COLO668 (cell line): ENCODE results near the gene GADD45B.
"Not testable (repeated sequence)": the region's sequence is repeated elsewhere in the genome, so short reads cannot be mapped to it uniquely, and the experiment has no call there.

Experiments used
- DNase-seq: peaks from one replicate; lab custom pipeline; 2025; ENCODE audit not compliant: unreplicated experiment; lab: John Stamatoyannopoulos, UW

Gene GADD45B

DNA sequence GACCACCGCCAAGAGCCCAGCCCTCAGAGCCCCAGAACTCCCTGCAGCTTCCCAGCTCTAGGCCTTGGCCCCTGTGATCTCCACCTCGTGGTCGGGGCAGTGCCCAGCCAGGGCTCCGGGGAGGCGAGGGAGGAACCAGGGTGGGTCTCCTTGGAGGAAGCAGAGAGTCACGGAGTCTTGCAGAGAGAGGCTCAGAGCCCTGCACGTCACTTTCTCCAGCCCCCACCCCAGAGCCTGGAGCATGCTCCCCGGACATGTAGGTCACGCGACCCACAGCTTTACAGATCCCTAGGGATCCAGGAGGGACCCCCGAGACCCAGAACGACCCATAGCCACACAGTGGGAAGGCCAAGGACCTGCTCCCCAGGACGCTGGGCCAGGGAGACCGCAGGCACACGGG, 11.9 kb downstream of the GADD45B start:
- no peak for DNase-seq

DNA sequence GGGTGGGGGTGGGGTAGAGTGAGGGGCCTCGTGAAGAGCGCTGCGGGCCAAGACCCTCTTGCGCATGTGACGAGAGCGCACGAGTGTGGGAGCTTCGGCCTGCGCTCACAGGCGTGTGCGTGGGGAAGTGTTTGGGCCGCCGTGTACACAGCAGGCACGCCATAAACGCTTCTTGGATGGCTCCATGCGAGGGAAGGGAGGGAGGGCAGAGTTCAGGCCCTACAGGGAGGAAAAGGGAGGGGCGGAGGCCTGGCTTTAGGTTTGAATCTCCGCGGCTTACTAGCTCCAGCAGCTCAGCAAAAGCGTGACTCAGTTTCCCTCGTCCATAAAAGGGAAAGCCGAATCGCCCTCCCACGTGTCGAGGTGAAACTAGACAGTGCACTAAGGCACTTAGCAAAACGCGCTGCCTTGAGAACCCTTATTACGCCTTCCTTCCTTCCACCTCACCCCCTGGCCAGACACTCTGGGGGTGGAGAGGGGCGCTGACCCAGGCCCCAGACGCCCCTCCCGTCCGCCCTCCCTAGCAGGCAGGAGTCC, 12.5 kb downstream of the GADD45B start:
- DNase-seq: no peak

DNA sequence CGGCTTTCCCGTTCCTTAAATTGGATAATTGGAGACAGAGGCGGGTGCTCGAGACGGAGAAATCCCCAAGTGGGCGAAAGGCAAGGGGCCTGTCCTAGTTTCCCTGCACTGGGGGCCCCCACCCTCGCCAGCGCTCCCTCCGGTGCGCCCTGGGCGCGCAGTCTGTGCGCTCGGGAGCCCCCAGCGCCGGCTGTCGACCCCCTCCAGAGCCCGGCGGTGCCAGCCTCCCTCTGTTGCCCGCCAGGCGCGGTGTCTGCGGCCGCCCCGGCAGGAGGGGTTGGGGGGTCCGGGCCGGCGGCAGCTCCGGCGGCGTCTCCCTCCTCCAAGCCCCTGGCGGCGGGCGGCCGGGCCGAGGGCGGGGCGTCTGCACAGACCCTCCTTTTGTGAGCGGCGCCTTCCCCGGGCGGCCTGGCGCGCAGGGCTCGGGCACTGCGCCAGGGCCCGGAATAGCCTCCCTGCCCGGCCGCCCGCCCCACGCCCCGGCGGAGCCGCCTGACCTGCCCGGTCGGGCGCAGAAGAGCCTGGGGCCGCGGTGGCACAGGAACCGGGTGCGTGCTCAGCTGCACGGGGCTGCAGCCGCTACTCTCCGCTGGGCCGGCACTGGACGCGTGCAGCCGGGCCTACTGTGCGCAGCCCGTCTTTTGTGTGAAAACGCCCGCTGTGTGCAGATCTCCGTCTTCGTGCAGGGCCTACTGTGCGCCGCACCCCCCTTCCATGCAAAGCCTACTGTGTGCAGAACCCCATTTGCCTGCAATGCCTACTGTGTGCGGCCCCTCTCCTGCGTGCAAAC, 13.2 kb downstream of the GADD45B start:
- peak; percentile 72 for DNase-seq

DNA sequence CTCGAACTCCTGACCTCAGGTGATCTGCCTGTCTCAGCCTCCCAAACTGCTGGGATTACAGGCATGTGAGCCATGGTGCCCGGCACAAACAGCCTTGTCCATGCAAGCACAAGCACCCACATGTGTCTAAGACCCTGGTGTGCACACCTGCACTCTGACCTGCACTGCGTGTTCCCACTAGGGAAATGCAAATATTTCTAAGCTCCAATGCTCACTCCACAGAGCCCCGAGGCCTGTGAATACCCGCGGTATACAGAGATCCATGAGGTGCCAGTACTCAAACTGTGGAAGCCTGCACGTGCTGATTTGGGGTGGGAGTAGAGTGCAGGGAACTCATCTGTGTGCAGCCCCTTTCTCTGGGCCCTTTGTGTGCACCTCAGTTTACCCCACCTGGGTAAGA, 14.7 kb downstream of the GADD45B start:
- DNase-seq: no peak

DNA sequence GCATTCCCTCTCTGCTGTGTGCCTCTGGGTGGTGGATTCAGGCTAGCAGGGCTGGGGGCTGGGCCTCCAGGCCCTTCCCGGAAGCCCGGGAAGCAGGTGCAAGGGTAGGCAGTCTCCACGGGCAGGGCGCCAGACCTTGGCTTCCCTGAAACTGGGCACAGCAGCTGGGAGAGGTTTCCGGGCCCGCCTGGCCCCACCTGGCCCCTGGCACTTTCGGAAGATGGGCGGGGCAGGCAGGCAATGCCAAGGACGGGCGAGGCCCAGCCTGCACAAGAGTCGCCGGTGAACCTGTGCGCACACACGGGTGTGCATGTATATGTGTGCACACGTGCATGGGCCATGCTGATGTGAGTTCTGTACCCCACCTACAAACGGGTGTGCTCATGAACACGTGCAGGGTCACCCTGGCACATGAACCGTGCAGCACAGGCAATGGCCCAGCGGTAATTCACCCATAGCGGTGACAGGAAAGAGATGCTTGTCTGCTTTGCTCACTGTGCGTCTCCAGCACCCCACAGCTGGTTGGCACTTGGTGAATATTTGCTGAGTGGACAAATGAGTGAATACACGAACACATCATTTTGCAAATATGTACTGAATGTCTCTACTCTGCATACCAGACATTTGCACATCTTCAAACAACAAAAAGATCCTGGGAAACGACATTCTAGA, 15.3 kb downstream of the GADD45B start:
- peak; percentile 93 for DNase-seq

DNA sequence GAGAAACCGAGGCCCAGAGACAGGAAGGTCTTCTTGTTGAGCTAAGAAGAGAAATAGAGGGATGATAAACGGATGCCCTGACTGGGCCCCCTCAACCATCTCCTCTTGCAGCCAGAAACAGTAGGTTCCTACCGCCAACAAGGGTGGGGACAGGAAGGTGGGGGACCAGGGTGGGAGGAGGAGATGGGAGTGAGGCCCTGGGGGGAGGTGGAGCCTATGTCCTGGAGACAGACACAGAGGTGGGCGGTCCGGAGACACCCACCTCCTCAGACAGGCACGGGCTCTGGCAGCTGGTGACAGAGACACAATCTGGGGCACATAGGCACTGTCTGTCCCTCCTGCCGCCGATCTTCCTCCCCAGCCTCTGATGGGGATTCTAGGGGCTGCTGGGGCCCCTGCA, 16.9 kb downstream of the GADD45B start:
- DNase-seq: no peak

DNA sequence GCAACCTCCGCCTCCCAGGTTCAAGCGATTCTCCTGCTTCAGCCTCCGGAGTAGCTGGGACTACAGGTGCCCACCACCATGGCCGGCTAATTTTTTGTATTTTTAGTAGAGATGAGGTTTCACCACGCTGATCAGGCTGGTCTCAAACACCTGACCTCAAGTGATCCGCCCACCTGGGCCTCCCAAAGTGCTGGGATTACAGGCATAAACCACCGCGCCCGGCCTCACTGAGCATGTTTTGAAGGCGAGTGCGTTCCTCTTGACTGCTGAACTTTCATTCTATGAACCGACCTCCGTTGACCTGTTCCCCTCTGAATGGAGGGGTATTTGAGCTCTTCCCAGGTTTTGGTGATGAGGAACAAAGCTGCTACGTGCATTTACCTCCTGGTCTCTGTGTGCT, 17.5 kb downstream of the GADD45B start:
- DNase-seq: not testable (repeated sequence)

DNA sequence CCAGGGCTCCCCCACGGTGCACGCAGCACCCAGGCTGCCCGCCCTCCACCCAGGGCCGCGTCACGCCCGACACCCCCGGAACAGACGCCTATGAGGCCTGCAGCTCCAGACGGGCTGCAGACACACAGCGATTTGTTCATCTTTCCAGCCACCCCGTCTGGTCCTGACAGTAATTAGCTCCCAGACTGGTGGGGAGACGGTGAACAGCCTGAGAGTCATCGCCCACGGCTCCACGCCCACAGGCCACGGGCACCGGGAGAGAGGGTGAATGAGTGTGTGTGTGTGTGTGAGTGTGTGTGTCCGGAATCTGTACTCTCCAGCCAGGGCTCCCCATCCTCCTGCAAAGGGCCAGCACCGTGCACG, 18.1 kb downstream of the GADD45B start:
- no peak for DNase-seq

DNA sequence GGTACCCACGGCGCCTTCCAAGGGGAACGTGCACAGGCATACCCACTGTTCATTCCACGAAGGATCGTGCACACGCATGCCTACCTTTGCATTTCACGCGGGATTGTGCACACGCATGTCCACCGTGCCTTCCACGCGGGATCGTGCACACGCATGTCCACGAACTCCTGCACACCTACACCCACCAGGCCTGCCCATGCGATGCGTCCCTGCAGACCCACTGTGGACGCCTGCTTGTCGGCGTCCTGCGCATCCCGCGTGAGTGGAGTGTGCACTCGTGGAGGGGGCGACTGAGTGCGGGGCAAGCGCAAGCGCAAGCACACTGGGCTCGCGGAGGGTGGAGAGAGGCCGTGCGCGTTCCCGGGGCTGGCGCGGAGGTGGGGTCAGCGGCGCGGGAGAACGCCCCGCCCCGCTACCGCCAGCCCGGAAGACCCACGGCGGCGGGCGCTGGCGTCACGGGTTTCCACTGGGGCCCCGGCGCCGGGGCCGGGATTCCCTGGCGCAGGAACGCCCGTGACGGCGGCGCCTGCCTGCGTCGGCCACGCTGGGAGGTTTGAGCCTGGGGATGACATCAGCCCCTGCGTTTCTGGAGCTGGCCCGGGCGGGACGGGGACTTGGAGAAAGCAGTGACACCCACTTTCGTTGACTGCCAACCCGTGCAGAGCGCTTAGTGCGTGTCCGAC, 18.7 kb downstream of the GADD45B start:
- peak; percentile 64 for DNase-seq

DNA sequence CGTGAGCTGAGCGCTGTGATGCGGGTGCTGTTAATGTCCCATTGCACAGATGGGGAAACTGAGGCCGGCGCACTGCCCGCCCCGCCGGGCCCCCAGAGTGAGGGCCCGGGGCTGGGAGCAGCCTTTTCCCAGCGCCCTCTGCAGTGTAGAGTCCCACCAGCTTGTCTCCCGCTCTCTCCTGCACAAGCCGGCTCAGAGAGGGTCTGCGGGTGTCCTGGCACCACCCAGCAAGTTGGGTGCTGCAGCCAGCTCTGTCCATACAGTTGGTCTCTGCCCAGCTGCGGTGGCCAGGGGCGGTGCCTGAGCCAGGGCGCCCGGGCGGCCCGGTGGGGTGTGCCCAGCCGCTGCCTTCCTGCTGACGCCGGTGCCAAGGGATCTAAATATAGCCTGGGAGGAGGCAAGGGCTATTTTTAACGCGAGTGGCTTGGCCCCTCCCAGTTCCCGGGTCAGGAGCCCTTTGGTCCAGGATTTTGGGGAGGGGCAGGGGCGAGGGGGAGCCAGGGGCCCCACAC, 19.3 kb downstream of the GADD45B start:
- peak; percentile 55 for DNase-seq

DNA sequence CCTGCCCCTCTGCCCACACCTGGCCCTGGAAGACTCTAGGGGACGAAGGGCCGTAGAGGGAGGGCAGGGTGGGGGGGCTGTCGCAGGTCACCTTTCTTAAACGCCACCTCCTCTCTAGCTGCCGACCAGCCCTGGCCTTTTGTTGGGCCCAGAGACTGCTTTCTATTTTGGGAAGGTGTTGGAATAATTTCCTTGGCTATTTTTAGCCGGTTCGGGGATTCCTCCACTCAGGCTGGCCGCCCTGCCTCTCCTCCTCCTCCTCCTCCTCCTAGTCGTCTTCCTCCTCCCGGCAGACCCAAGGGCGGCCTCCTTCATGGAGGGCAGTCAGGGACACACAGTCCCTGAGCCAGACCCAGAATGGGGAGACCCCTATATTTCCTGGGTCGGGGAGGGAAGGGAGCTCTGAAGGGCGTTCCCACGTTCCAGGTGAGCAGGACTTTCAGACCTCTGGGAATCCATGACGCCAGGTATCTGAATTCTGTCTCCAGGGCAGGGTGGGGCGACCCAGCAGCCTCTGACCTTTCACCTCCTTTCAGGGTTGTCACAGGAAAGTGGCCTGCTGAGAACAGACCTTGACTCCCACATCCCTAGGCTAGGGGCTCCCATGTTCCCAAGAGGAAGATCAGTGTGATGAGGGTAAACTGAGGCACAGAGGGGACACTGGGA, 19.9 kb downstream of the GADD45B start:
- DNase-seq: no peak

DNA sequence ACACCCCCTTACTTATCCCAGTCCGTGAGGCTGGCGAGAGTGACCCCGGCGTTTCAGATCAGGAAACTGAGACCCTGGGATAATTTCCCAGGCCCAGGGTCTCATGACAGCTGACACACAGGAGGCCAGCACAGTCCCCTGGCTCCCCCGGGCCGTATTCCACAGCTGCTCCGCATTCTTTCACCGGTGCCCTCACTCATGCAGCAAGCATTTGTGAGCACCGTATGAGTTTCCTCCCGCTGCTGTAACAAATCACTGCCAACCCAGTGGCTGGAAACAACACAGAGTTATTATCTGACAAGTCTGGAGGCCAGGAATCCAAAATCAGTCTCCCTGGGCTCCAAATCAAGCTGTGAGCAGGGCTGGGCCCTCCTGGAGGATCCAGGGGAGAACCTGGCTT, 21.3 kb downstream of the GADD45B start:
- no peak for DNase-seq

DNA sequence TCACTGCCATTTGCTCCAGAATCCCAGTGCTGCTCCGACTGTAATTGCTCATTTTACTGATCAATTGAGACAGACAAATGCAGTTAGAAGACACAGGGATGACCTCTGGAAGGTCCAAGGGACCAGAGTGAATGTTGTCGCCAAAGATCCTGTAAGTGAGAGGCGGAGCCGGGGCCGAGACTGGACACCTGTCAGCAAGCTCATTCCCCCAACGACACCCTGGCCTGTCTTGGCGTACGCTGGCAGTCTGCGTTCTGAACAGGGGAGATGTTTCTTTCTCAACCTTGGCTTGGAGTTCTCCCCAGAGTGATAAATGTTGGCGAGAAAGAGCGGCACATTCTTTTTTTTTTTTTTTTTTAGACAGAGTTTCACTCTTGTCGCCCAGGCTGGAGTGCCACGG, 24.2 kb downstream of the GADD45B start:
- no peak for DNase-seq

DNA sequence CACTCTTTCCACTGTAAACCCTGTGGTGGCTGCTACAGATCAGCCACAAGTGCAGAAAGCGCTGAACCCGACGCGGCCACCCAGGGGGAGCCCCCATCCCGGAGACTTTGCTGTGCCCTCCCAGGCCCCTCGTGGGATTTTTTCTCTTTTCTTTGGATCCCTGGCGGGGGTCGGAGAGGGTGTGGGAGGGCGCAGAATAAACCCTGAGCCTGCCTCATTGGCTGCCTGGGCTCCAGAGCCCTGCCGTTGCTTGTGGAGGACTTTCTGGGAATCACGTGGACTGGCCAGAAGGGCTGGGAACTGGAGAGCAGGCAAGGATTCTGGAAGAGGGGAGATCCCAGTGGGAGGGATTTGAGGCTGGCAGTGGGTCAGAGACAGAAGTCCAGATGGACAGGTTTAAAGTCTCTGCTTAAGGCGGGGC, 24.9 kb downstream of the GADD45B start:
- no peak for DNase-seq

DNA sequence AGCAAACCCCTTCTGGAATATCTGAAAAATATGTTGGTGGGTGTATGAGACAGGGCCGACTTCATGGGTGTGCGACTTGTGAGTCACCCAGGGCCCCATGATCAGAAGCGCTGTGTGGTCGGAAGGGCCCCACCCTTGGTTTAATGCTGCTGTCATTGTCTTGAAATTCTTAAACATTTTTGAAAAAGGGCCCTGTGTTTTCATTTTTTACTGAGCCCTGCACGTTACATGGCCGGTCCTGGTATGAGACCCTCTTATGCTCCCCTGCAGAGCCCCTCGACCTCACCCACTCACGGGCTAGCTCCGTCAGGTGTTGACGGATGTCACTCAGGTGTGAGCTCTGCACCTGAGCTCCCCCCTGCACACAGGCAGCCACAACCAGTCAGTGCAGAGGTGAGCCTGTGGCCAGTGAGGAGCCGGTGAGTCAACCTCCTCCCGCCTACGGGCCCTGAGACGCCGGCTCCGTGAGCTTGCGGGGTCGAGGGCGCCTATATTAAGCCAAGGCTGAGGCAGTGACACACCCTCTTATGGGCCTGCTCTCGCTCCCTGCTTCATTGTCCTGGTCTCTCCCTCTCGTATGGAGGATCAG, 27.7 kb downstream of the GADD45B start:
- no peak for DNase-seq

DNA sequence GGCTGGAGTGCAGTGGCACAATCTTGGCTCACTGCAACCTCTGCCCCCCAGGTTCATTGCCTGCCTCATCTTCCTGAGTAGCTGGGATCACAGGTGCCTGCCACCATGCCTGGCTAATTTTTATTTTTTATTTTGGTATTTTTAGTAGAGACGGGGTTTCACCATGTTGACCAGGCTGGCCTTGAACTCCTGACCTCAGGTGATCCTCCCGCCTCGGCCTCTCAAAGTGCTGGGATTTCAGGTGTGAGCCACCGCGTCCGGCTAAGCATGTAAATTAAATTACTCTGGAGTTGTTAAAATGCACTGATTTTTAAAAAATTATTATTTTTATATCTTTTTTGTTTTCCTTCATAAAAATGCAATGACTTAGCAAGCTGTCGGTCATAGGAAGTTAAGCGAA, 30.7 kb downstream of the GADD45B start:
- not testable (repeated sequence) for DNase-seq

DNA sequence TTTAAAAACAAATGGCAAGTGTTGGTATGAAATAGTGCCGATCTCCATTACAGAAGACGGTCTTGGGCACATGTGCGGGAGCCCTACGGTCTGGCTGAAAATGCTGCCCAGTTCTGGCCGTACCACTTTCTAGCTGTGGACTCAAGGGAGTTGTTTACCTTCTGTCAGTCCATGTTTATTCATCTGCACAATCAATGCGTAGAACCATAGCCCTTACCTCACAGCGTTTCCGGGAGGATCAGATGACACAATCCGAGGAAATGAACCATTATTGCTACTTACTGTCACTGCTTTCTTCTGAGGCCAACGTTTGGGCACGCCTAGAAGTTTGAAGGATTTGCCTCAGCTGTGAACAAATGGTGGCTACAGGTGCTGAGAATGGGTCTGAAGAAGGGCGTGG, 31.2 kb downstream of the GADD45B start:
- DNase-seq: peak; percentile 76

DNA sequence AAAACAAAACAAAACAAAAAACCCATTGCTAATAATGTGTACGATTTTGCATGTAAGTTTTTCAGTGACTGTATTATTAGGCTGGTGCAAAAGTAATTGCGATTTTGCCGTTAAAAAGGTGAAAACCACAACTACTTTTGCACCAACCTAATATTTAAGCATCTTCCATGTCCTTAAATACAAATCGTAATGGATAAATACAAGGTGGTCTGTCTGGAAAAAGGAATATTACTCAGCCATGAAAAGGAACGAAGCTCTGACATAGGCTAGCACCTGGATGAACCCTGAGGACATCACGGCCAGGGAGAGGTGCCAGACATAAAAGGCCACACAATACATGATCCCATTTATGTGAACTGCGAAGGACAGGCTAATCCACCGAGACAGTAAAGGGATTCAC, 33.2 kb downstream of the GADD45B start:
- no peak for DNase-seq

DNA sequence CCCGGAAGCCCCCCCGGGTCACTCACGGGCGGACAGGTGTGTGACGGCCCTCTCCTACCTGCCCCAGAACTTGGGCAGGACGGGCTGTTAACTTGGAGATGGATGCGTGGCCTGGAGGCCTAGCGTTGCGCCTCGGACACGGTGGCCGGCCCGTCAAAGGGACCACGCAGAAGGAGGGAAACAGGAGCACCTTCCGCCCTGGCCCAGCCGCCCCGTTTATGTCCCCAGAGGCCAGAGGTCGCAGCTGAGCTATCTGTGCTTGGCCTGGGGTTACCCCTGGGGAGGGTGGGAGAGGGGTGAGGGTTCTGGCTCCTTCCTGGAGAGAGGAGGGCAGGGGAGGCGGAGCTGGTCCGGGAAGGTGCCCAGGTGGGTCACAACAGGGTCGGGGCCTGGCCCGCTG, 35.6 kb downstream of the GADD45B start:
- DNase-seq: no peak

DNA sequence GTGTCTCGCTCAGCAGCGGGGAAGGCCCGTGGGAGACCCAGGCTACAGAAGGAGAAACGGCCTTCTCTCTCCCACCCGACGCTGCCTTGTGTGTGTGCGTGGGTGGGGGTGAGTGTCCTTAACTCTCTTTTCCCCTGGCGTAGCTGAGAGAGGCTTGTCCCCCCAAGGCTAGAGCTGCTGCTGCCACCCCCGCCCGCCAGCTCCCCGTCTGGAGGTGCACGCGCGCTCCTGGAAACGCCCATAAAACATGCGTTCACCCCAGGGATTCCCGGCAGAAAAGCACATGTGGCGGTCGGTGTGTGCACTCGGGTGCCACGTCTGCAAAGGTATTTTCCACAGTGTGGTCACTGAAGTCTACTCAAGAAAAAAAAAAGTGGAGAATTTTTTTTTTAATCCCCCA, 36.1 kb downstream of the GADD45B start:
- DNase-seq: no peak
